H9 (cell line): ENCODE measurements around the gene TMEM119. TPM values are rescaled to one million over a fixed set of nuclear protein-coding genes. Genes with fewer than 3 reads are reported as not detected.

ENCODE experiments used
- DNase-seq: peaks from one replicate; pipeline ENCODE4 v3.0.0-alpha.2; 2017
- H2AFZ ChIP-seq: one replicate; pipeline ENCODE4 v1.6.1; 2013; ENCODE audit warnings: mild to moderate bottlenecking, low read length, control low read depth, moderate library complexity
- H2AK5ac ChIP-seq: 2 replicates; pipeline ENCODE4 v1.6.1; 2013; ENCODE audit warnings: low read length, control low read depth, mixed read lengths; ENCODE audit not compliant: insufficient read length
- H2BK120ac ChIP-seq: one replicate; pipeline ENCODE4 v1.6.1; 2013; ENCODE audit warnings: low read depth, mild to moderate bottlenecking, low read length, control low read depth, inconsistent platforms; ENCODE audit not compliant: poor library complexity, severe bottlenecking
- H2BK12ac ChIP-seq: 2 replicates; pipeline ENCODE4 v1.6.1; 2013; ENCODE audit warnings: low read length, control low read depth, mixed read lengths, low read depth; ENCODE audit not compliant: insufficient read length
- H2BK15ac ChIP-seq: 2 replicates; pipeline ENCODE4 v1.6.1; 2013; ENCODE audit warnings: low read depth, low read length, control low read depth
- H2BK20ac ChIP-seq: one replicate; pipeline ENCODE4 v1.6.1; 2013; ENCODE audit warnings: low read depth, mild to moderate bottlenecking, low read length, control low read depth, inconsistent platforms; ENCODE audit not compliant: poor library complexity, severe bottlenecking
- H2BK5ac ChIP-seq: 2 replicates; pipeline ENCODE4 v1.6.1; 2013; ENCODE audit warnings: low read length, control low read depth, mixed read lengths; ENCODE audit not compliant: insufficient read length
- H3K14ac ChIP-seq: 2 replicates; pipeline ENCODE4 v1.6.1; 2013; ENCODE audit warnings: low read length, control low read depth; ENCODE audit not compliant: insufficient read depth
- H3K18ac ChIP-seq: 2 replicates; pipeline ENCODE4 v1.6.1; 2013; ENCODE audit warnings: low read depth, mild to moderate bottlenecking, mixed read lengths, low read length, control low read depth; ENCODE audit not compliant: insufficient read length
- H3K23ac ChIP-seq: 2 replicates; pipeline ENCODE4 v1.6.1; 2013; ENCODE audit warnings: low read length, control low read depth, mixed read lengths, low read depth; ENCODE audit not compliant: insufficient read length
- H3K23me2 ChIP-seq: 2 replicates; pipeline ENCODE4 v1.6.1; 2013; ENCODE audit warnings: low read depth, mild to moderate bottlenecking, mixed read lengths, low read length, control low read depth; ENCODE audit not compliant: insufficient read length, poor library complexity, severe bottlenecking
- H3K27ac ChIP-seq: 2 replicates; pipeline ENCODE4 v1.5.1; 2013; ENCODE audit warnings: low read length, control low read depth, mixed read lengths, low read depth; ENCODE audit not compliant: insufficient read length
- H3K27me3 ChIP-seq: 2 replicates; pipeline ENCODE4 v1.6.1; 2013; ENCODE audit warnings: low read length, control low read depth, inconsistent platforms; ENCODE audit not compliant: insufficient read depth
- H3K4ac ChIP-seq: 2 replicates; pipeline ENCODE4 v1.6.1; 2013; ENCODE audit warnings: low read depth, mild to moderate bottlenecking, control low read depth, inconsistent platforms, low read length, moderate library complexity
- H3K4me1 ChIP-seq: 2 replicates; pipeline ENCODE4 v1.6.1; 2013; ENCODE audit warnings: low read length, control low read depth, inconsistent platforms; ENCODE audit not compliant: insufficient read depth
- H3K4me2 ChIP-seq: 2 replicates; pipeline ENCODE4 v1.6.1; 2013; ENCODE audit warnings: low read length, control low read depth, mixed read lengths; ENCODE audit not compliant: insufficient read length, insufficient read depth
- H3K56ac ChIP-seq: 2 replicates; pipeline ENCODE4 v1.6.1; 2013; ENCODE audit warnings: low read depth, mild to moderate bottlenecking, mixed read lengths, low read length, control low read depth; ENCODE audit not compliant: insufficient read length
- H3K79me1 ChIP-seq: 2 replicates; pipeline ENCODE4 v1.6.1; 2013; ENCODE audit warnings: low read depth, mild to moderate bottlenecking, moderate library complexity, low read length, control low read depth, inconsistent platforms; ENCODE audit not compliant: insufficient read depth, poor library complexity, severe bottlenecking
- H3K79me2 ChIP-seq: 2 replicates; pipeline ENCODE4 v1.6.1; 2013; ENCODE audit warnings: low read length, control low read depth, inconsistent platforms; ENCODE audit not compliant: insufficient read depth
- H3K9ac ChIP-seq: 2 replicates; pipeline ENCODE4 v1.6.1; 2013; ENCODE audit warnings: low read length, control low read depth, mixed read lengths; ENCODE audit not compliant: insufficient read length; ENCODE audit errors: extremely low read depth
- H3K9me3 ChIP-seq: one replicate; pipeline ENCODE4 v1.6.1; 2013; ENCODE audit warnings: low read depth, low read length, inconsistent platforms; ENCODE audit not compliant: control insufficient read depth
- H3T11ph ChIP-seq: one replicate; pipeline ENCODE4 v1.6.1; 2013; ENCODE audit warnings: mild to moderate bottlenecking, low read length, control low read depth, inconsistent platforms
- H4K20me1 ChIP-seq: one replicate; pipeline ENCODE4 v1.6.1; 2013; ENCODE audit not compliant: control insufficient read depth, insufficient read length, insufficient read depth
- H4K5ac ChIP-seq: 2 replicates; pipeline ENCODE4 v1.6.1; 2013; ENCODE audit warnings: low read depth, mild to moderate bottlenecking, mixed read lengths, low read length, control low read depth; ENCODE audit not compliant: insufficient read length
- H4K8ac ChIP-seq: replicated peaks from 2 replicates; pipeline ENCODE4 v1.6.1; 2013; ENCODE audit warnings: low read length, control low read depth, mixed read lengths, low read depth; ENCODE audit not compliant: insufficient read length
- H4K91ac ChIP-seq: 2 replicates; pipeline ENCODE4 v1.6.1; 2013; ENCODE audit warnings: low read depth, mild to moderate bottlenecking, moderate library complexity, mixed read lengths, low read length, control low read depth; ENCODE audit not compliant: insufficient read length
- H3K27ac Mint-ChIP-seq, 3 experiments: 2 replicates in 2 of 3; 3 replicates in 1 of 3; pipeline ENCODE4 v1.8.0; 2020 to 2021; ENCODE audit warnings: mixed read lengths in 3 of 3, mild to moderate bottlenecking in 1 of 3, moderate library complexity in 1 of 3
- H3K27me3 Mint-ChIP-seq: 2 replicates; pipeline ENCODE4 v1.8.0; 2021; ENCODE audit warnings: low read depth, mild to moderate bottlenecking, moderate library complexity, mixed read lengths
- H3K36me3 Mint-ChIP-seq, 3 experiments: 2 replicates in 2 of 3; 3 replicates in 1 of 3; pipeline ENCODE4 v1.8.0; 2020 to 2021; ENCODE audit warnings: low read depth in 3 of 3, mixed read lengths in 3 of 3; ENCODE audit not compliant: insufficient read depth in 1 of 3
- H3K4me1 Mint-ChIP-seq, 2 experiments: 2 replicates each; pipeline ENCODE4 v1.8.0; 2020; ENCODE audit warnings: mixed read lengths in 2 of 2
- H3K4me3 Mint-ChIP-seq, 2 experiments: 2 replicates in 1 of 2; 3 replicates in 1 of 2; pipeline ENCODE4 v1.8.0; 2020 to 2021; ENCODE audit warnings: mild to moderate bottlenecking in 2 of 2, mixed read lengths in 2 of 2, moderate library complexity in 1 of 2
- H3K9me3 Mint-ChIP-seq, 2 experiments: 2 replicates in 1 of 2; 3 replicates in 1 of 2; pipeline ENCODE4 v1.8.0; 2020; ENCODE audit warnings: mild to moderate bottlenecking in 2 of 2, mixed read lengths in 2 of 2, moderate library complexity in 1 of 2
- CTCF ChIP-seq: fragments of 200-600 bp; sonication (generic); conservative IDR thresholded peaks from 3 replicates; pipeline ENCODE4 v1.8.0; 2021; ENCODE audit warnings: antibody characterized with exemption, mild to moderate bottlenecking
- WGBS: extraction: QIAGEN DNeasy Blood & Tissue Kit; methylation state at CpG from one replicate; pipeline ENCODE4 v1.1.7; 2013; ENCODE audit warnings: missing lambda C conversion rate, low lambda C conversion rate, mixed read lengths; ENCODE audit not compliant: insufficient read length; ENCODE audit errors: extremely low coverage; 5-methylcytosine and 5-hydroxymethylcytosine counted together
- total RNA-seq: library from RNA; stranded (reverse); gene quantifications from 2 replicates; pipeline ENCODE4 v1.2.1, GENCODE V29; 2021

TMEM119 gene
- total RNA-seq, 1 experiment from 2014 or later, result not detected

- Mint-ChIP-seq H3K4me3 (no peak overlapping the region), H3K27ac (peak overlapping the region in 1 of 3 experiments; percentile 10; a peak in 2 of 7 replicates), H3K36me3 (no peaks in the 10 kb centered on the region), H3K27me3 (no peaks in the 10 kb centered on the region), H3K9me3 (no peaks in the 10 kb centered on the region), H3K4me1 (peaks cover 27 to 35% of the 10 kb centered on the region in 2 experiments)
- Histone ChIP-seq H2BK15ac (no peak overlapping the region), H3K56ac (no peak overlapping the region), H3K18ac (no peak overlapping the region), H3K23ac (no peak overlapping the region), H3K79me1 (no peaks in the 10 kb centered on the region), H3K9me3 (no peaks in the 10 kb centered on the region), H3K4me2 (no peak overlapping the region), H2AK5ac (no peak overlapping the region), H3K23me2 (no peaks in the 10 kb centered on the region), H4K20me1 (no peaks in the 10 kb centered on the region), H4K5ac (no peak overlapping the region), H3K4me1 (peaks cover 3% of the 10 kb centered on the region; the same call in 1 of the 2 replicates), H3K14ac (no peak overlapping the region), H4K91ac (no peak overlapping the region), H3K79me2 (no peaks in the 10 kb centered on the region), H3K27me3 (no peaks in the 10 kb centered on the region), H2BK5ac (no peak overlapping the region), H3K9ac (no peak overlapping the region), H3K4ac (no peak overlapping the region), H2BK20ac (no peak overlapping the region), H3T11ph (no peak overlapping the region), H4K8ac (no peak overlapping the region), H2BK12ac (no peak overlapping the region), H2BK120ac (no peak overlapping the region), H2AFZ (no peak overlapping the region), H3K27ac (no peak overlapping the region)
- no CpG with 5 or more reads among the region's 5 CpGs for WGBS
- no peak for TF ChIP-seq CTCF
- DNase-seq, result no peak
Measured at GRCh38 chr12:108629151-108629550, 31.3 kb upstream of the TMEM119 start.
